GM18498 (cell line): ENCODE data around the gene TCF23.
"Not testable (repeated sequence)": the region's sequence is repeated elsewhere in the genome, so short reads cannot be mapped to it uniquely, and the experiment has no call there.

Experiments
- ATAC-seq: cut with Tn5 transposase; IDR thresholded peaks from one replicate; pipeline ENCODE4 v1.9.1; 2021; ENCODE audit warnings: mild to moderate bottlenecking, moderate library complexity; ENCODE audit not compliant: unreplicated experiment

The TCF23 gene

GRCh38 chr2:27152102-27152795 lies 3.4 kb downstream of the TCF23 start:
- no peak for ATAC-seq

GRCh38 chr2:27152796-27153464 lies 4.1 kb downstream of the TCF23 start:
- ATAC-seq = no peak

- ATAC-seq = no peak
Observed at GRCh38 chr2:27154488-27154887, 5.7 kb downstream of the TCF23 start.

- ATAC-seq = no peak
Observed at GRCh38 chr2:27155069-27155520, 6.3 kb downstream of the TCF23 start.

- no peak for ATAC-seq
Observed at GRCh38 chr2:27158468-27158867, 9.7 kb downstream of the TCF23 start.

GRCh38 chr2:27159271-27159670 lies 10.5 kb downstream of the TCF23 start:
- ATAC-seq = no peak

- no peak for ATAC-seq
Observed at GRCh38 chr2:27160191-27160590, 11.4 kb downstream of the TCF23 start.

- ATAC-seq = no peak
Observed at GRCh38 chr2:27162151-27163121, 13.6 kb downstream of the TCF23 start.

GRCh38 chr2:27164960-27165763 lies 16.4 kb downstream of the TCF23 start:
- ATAC-seq = peak; percentile 54

GRCh38 chr2:27170581-27171337 lies 22.0 kb downstream of the TCF23 start:
- ATAC-seq = no peak

GRCh38 chr2:27171351-27171848 lies 22.6 kb downstream of the TCF23 start:
- ATAC-seq = no peak

- no peak for ATAC-seq
Observed at GRCh38 chr2:27174638-27175037, 25.8 kb downstream of the TCF23 start.

GRCh38 chr2:27175330-27175729 lies 26.5 kb downstream of the TCF23 start:
- no peak for ATAC-seq

GRCh38 chr2:27175781-27176180 lies 27.0 kb downstream of the TCF23 start:
- ATAC-seq = not testable (repeated sequence)

- ATAC-seq = no peak
Observed at GRCh38 chr2:27177441-27178351, 28.9 kb downstream of the TCF23 start.

GRCh38 chr2:27178469-27178868 lies 29.7 kb downstream of the TCF23 start:
- no peak for ATAC-seq

- ATAC-seq = no peak
Observed at GRCh38 chr2:27179344-27180000, 30.7 kb downstream of the TCF23 start.

GRCh38 chr2:27182346-27182745 lies 33.5 kb downstream of the TCF23 start:
- ATAC-seq = no peak
